GM21619 (cell line): ENCODE measurements around the gene CDKN1C.

Experiments used
- ATAC-seq: cut with Tn5 transposase; IDR thresholded peaks from one replicate; pipeline ENCODE4 v1.9.1; 2021; ENCODE audit not compliant: unreplicated experiment

Gene CDKN1C

DNA sequence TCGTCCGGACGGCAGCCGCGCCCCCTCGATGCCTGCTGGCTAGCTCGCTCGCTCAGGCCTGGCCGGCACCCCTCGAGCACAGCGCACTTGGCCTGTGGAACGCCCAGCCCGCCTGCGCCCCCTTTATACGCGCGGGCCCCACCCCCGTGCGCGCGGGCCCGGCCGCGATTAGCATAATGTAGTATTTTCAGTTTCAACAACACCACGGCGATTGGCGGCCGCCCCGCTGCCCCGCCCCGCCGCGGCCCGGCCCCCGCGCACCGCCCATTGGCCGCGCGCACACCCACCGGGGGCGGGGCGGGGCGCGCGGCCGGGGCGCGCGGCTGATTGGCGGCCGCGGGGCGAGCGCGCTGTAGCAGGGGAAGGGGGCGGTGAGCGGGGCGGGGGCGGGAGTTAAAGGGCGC, at the start of gene CDKN1C:
Gene CDKN1C (minus strand): TSS at position 98 of the 404 bp plus-strand sequence. CDS start 319 bp downstream, outside the sequence.
- ATAC-seq: peak; percentile 67

- no peak for ATAC-seq
Observed at GRCh38 chr11:2934611-2935239, 49.1 kb upstream of the CDKN1C start.

- ATAC-seq: no peak
Observed at GRCh38 chr11:2934021-2934550, 48.5 kb upstream of the CDKN1C start.

DNA sequence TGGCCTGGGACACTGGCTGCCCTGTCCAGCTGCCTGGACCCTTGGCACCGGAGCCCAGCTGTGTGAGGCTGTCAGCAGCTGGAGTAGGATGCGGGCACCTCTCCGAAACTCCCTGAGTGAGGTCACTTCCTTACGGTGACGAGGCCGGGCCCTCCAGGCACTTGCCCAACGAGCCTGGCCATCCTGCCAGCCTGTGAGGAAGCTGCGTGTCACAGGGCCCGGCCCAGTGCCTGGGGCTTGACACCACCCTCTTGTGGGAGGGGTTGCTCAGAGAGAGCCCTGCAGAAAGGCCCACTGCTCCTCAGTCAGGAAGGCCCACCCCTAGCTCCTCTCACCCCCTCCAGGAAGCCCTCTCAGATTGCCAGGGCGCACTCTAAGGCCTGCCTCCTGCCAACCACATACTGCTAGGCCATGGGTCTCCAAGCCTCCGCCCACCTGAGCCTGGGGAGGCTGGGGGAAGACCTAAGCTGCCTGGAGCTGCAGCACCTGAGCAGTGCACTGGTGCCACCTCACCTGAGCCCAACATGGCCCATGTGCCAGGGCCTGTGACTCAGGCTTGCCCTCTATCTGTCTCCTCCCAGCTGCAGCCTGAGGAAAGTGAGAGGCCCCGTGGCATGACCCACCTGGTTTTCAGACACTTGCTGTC, 47.9 kb upstream of the CDKN1C start:
- ATAC-seq: no peak

DNA sequence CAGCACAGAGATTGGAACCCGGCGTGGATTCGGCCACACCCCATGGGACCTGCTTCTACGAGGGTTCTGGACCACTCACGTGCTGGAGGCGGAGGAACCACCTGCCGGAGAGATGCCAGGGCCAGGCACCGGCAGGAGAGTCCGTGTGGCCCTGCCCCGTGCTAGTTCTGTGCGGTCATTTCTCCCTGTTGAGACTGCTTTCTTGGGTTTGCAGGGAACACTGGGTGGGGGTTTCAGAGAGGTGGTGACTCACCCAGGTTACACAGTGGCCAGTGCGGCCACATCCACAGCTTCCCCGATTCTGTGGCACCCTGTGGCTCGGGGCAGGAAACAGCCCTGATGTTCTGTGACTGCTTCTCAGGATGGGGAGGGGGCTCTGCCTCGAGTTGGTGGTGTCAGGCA, 47.3 kb upstream of the CDKN1C start:
- ATAC-seq: no peak

- ATAC-seq: no peak
Observed at GRCh38 chr11:2931771-2932738, 46.5 kb upstream of the CDKN1C start.

GRCh38 chr11:2931420-2931746, 45.8 kb upstream of the CDKN1C start:
- no peak for ATAC-seq

DNA sequence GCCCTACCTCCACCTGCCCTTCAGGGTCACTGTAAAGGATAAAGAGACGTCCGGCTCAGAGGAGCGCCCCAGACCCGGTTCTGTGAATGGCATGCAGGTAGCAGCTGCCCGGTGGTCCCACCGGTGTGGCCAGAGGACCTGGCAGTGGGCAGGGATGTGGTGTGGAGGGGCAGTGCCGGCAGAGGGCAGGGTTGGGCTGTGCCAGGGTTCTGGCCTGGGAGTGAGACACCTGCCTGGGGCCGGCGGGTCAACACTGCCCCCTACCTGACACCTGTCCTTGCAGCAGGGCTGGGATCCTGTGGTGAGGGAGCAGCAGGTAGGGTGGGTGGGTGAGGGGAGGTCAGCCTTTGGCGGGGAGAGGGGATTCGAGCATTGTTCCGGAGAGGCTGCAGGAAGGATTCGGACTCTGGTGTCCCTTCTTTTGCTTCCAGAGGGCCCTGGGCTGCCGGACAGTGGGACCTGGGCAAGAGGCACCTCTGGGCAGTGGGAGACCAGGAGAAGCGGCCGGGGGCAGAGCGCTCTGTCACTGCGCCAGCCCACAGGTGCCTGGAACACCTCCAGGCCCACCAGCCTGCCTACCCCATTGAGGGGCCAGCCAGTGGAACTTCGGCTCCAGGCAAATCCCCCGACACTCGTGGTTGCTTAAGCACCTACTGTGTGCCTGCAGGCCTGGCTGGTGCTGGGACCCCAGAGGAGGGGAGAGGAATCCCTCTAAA, 45.3 kb upstream of the CDKN1C start:
- ATAC-seq: no peak

DNA sequence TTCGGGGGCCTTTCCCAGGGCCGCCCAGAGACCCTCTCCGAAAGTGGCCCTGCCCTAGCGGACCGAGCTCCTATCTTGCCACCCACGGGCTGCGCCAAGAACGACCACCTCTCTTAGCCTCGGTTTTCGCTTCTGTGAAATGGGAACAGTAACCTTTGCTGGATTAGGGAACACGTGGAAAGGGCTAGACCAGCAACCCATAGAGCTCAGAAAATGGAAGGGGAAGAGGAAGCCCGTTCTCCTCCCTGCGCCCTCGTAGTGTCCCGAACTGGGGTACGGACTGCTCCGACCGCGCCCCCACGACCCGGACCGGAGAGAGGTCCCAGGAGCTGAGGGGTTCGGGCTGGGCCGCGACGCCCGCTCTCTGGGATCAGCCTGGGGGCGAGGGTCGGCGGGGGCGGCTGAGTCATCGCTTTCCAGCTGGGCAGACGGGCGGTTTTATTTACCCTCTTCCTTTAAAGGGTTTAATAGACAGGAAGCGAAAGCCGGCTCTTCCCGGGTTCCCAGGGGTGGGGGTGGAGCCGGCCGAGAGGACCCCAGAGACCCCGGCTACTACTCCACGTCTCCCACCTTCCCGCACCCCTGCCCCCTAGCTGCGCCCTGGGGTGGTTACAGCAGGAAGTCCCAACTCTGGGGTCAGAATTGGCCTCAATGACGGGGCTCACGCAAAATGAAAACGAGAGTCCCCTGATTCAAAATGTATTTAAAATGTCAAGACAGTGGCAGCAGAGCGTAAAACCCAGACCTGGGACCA, 44.6 kb upstream of the CDKN1C start:
- ATAC-seq: no peak

GRCh38 chr11:2929531-2929949, 44.0 kb upstream of the CDKN1C start:
- ATAC-seq: no peak

GRCh38 chr11:2928605-2929530, 43.3 kb upstream of the CDKN1C start, which contains the start of gene PHLDA2:
Gene PHLDA2 (minus strand): TSS chr11:2929420. CDS start chr11:2929364, 56 bp downstream.
- no peak for ATAC-seq

DNA sequence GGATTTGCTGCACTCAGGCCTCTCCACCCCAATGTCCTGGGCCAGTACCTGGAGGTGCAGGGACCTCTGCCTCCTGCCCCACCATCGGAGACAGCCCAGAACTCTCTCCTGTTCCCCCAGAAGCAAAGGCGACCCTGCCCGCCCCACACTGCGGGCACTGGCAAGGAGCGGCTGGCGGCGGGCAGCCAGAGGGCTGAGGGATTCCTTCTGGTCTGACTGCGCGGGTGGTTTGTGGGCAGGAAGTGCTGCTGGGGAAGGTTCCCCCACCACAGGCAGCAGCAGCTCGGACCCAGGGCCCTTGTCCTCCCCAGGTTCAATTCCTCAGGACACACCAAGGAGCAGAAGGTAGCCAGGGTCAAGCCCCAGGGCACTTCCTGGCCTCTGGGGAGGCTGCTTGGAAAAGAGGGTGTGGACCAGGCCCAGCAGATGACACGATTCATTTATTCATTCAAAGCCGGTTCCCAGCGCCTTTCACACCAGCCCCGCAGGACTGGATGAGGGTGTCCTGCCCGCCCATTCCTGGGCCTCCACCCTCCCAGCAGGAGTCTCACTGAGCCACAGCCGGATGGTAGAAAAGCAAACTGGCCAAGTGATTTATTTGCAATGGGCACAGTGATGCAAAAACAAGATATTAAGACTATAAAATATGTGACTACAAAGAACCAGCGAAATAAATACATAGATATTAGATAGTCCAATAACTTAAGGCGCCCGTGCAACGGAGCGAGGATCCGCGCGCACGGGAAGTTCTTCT, 42.5 kb upstream of the CDKN1C start:
- ATAC-seq: no peak

- no peak for ATAC-seq
Observed at GRCh38 chr11:2927121-2927800, 41.7 kb upstream of the CDKN1C start.

GRCh38 chr11:2926611-2927051, 41.1 kb upstream of the CDKN1C start:
- ATAC-seq: no peak

DNA sequence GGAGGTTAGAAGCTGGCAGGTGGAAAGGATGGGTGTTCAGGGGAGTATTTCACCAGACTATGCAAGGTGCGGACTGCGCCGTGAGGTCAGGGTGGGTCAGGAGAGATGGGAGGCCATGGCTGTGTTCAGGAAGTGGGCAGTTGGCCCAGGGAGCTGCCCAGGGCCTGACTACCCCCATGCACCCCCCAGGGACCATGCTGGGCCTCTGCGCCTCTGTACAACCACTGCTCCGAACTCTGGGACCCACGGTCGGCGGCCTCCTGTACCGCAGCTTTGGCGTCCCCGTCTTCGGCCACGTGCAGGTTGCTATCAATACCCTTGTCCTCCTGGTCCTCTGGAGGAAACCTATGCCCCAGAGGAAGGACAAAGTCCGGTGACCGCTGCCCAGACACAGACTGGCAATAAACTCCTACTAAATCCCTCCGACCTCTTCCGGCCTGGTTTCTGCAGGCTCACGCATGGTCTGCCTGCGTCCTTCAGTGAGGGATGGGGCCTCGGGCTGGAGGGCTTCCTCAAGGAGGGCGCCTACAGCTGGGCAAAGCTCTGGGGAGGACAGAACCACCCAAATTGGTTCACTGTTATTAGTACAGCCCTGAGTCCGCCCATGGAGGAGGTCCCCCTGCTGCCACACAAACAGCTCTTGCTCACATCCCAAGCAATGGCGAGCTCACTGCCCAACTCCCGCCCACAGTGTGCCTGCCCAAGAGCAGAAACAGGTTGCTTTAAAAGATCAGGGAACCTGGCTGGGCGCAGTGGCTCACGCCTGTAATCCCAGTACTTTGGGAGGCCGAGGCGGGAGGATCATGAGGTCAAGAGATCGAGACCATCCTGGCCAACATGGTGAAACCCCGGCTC, 39.5 kb upstream of the CDKN1C start:
- no peak for ATAC-seq

DNA sequence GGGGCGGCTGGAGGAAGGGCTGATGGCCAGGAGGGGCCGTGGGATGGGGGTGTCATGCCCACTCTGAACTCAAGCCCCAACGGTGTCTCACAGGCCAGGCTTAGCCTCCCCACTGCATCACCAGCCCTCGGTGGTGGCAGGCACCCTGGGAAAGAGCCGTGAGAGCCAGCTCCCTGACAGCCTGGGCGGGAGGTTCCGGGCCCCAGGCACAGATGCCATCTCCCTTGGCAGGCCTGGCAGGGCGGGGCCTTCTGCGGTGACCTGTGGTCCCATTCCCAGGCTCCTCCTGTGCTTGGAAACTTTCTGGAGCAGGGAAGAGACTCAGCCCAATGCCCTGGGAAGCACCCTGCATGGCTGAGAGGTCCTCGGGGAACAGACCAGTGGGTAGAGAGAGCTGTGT, 38.8 kb upstream of the CDKN1C start:
- no peak for ATAC-seq
